GM19240 (cell line): ENCODE data around the gene OGG1.
A peak's percentile ranks its signal among the peaks of the same experiment; 100 is the strongest.
"Not testable (repeated sequence)": the region's sequence is repeated elsewhere in the genome, so short reads cannot be mapped to it uniquely, and the experiment has no call there.

Experiments
- DNase-seq: peaks from one replicate; pipeline ENCODE4 v3.0.0; 2011; ENCODE audit warnings: low spot score; ENCODE audit not compliant: insufficient read length

The OGG1 gene

DNA sequence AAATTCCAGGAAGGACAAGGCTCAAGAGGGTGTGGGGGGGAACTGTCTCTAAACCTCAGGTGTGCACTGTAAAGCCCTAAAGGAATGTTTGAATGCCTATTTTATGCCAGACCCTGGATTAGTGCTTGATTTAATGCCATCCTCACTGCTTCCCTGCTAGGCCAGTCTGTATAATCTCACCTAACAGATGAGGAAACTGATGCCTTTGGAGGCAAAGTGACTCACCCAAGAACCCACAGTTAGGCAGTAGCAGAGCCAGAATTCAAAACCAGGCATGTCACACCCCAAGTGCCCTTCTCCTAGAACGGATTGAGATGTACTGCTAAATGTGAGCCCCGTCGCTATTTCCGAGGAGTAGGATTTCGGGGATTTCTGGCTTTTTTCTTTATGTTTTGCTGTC, 12.2 kb downstream of the OGG1 start:
- DNase-seq, result no peak

DNA sequence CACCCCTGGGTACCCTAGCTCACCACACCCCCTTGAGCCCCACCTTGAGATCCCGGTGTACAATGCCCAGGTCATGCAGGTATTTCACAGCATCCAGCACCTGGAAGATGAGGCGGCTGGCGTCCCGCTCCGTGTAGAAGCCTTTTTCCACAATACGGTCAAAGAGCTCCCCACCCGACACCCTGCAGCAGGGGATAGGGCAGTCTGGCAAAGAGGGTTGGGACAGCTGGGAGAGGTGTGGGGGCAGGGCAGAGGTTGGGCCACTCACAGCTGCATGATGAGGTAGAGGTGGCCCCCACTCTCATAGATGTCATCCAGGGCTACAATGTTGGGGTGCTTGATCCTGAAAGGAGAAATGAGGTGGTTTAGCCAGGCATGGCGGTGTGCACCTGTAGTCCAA, 13.1 kb downstream of the OGG1 start:
- DNase-seq, result no peak

DNA sequence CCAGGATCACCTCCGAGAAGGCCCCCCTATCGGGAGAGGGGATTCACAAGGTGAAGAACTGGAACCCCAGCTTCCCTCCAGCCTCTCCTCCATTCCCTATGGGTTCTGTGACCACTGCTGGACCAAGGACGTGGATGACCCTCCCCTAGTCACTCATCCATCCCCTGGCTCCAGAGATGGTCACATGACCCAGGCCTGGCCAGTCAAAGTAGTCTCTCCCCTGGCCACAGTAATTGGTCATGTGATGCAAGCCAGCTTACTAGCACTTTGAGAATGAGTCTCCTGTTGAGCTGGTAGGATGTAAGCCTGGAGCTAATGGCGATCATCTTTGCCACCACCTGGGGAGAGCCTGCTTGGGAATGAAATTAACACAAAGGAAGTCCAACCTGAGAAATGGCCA, 16.1 kb downstream of the OGG1 start:
- no peak for DNase-seq

DNA sequence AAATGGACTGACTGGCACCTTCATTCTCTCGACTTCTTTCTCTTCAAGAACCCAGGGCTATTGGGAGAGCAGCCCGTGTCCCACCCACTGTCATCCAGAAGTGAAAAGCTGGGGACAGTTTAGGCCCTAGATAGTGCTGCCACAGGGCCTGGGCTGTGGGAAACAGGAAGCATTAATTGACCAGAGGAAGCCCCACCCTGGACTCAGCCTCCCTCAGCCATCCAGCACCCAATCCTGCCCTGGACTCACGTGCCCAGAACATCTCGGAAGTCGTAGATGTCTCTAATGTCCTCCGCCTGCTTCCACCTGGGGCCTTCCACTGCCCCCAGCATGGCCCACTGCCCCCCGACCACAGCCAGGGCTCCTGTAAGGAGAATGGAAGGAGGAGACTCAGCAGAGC, 17.7 kb downstream of the OGG1 start:
- no peak for DNase-seq

DNA sequence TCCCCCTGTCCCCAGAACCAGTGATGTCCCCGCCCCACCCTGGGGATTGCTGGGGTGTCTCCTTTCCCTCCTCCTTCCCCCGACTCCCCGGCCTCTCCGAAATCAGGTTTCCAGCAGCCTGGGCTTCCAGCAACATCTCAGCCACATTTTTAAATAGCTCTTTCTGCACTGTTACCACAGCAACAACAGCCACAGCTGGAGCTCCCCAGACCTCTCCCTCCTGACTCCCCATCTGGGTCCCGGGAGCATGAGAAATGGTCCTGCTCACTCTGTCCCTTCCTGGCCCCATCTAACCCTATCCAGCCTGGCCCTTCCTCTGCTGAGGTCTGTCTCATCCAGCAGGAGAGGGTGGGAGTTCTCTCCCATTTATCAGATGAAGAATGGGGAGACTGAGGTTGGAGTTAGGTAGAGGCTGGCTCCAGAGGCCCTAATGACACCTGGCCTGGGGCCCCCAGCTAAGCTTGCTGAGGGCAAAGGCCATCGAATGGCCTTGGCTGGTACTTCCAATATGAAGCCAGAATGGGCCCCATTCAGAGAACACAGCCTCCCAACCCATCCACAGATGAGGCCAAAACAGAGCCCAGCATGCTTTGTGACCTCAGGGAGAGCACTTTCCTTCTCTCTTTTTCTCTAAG, 18.5 kb downstream of the OGG1 start:
- DNase-seq, result no peak

DNA sequence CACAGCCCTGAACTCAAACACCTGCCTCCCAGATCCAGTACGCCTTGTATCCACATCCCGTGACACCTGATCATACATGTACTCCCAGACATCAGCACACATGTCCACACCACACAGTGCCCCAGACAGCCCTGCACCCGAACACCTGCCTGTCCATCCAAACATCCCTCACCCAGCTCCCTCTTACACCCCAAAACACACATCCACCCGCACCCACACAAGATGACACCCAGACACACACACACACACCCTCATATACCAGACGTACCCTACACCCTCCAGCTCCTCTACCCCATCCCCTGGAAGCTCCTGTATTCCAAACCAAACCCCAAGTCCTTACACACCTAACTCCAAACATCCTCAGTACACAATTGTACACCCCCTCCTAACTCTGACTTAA, 19.3 kb downstream of the OGG1 start:
- no peak for DNase-seq

DNA sequence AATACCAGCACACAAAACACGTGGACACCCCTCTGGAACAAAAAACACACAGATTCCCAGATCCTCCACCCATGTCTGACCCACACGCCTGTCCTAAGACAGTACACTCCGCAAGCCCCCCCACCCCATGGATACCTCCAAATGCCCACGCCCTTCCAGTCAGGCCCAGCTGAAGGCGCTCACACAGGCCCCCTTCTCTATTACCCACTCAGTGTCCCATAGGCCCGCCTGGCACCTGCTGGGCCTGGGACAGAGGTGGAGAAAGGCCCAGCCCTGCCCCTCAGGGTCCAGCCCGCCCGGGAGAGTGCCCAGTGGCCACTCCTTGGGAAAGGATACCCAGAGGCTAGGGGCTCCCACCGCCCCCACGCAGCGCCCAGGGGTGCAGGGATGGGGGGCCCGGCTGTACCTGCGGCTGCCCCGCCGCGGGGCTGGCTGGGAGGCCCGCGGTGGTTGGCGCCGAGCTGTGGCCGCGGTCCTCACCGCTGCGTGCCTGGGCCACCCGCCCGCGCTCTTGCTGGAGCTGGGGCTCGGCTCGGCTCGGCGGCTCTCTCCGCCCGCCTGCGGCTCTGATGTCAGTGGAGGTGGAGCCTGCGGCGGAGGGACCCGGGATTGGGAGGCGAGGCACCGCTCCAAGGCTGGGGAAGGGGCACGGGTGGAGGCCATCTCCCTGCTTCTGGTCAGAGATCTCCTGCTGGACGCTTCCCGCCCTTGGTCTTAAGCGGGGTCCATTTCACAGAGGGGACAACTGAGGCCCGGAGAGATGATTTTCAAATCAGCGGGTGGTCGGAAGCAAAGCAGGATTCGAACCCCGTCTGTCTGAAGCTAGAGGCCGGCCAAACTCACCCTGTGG, 19.9 kb downstream of the OGG1 start, which contains the start of gene CAMK1:
CAMK1 (minus strand) TSS at position 522 of the 850 bp plus-strand sequence. CDS start 2,198 bp downstream, outside the sequence.
- peak; percentile 47 for DNase-seq

DNA sequence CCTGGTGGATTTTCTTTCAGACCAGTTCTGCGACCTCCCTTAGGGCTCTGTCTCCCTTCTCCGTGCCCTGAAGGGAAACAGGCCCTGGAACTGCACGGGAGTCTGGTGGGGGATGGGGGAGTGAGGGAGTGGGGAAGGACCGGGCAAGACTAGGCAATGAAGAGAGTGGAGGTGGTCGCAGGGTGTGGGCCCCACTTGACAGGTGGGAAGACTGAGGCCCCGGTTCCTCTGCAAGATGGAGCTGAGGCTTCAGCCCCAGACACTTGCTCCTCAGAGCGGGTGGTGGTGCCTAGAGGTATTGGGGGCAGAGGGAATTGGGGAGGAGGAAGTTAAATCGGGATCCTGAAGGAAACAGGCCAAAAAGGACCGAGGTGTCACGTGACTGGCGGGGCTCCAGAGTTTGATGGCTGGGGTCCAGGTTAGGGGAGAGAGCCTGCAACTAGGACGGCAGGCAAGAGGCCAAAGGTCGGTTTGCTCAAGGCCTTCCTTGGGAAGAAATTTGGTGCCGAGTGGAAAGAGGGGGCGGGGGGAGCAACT, 20.6 kb downstream of the OGG1 start:
- DNase-seq, result no peak

DNA sequence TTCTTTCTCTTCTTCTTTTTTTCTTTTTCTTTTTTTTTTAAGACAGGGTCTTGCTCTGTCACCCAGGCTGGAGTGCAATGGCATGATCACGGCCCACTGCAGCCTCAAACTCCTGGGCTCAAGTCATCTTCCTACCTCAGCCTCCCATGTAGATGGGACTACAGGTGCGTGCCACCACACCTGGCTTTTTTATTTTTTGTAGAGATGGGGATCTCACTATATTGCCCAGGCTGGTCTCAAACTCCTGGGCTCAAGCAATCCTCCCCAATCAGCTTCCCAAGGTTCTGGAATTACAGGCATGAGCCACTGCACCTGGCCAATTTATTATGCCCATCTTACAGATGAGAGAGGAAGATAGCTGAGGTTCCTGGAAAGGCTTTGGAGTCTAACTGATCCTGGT, 21.3 kb downstream of the OGG1 start:
- not testable (repeated sequence) for DNase-seq

DNA sequence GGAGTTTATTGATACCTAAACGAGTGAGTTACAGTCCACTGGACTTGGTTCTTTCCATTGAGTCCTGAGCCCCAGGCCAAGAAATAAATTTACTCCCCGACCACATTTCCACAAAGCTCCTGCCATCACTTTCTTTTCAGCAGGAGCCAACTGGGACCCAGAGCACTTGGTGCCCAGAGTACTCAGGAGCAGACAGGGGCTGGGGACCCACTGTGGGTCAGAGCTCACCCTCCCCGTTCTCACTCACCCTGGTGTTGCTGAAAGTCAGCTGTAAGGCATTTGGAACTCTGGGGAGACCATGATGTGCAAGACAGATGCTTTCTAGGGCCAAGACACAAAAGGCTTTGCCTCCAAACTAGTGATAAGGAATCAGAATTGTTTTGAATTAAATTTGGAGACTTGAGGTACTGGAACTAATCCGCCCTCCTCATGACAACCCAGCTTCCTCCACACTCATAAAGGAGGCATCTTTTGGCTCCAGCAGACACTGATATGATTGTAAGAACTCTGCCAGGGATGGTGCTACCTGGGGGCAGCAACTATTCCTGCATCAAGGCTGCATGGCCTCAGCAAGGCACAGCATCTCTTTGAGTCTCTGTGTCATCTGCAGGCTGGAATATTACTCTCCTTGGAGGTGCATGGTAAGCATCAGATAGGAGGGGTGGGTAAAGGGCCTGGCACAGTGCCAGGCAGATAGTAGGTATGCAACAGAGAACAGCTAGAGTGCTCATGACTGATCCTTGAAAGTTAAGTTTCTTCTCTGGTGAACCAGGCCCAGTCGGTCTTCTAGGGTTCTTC, 27.3 kb downstream of the OGG1 start:
- DNase-seq, result no peak

DNA sequence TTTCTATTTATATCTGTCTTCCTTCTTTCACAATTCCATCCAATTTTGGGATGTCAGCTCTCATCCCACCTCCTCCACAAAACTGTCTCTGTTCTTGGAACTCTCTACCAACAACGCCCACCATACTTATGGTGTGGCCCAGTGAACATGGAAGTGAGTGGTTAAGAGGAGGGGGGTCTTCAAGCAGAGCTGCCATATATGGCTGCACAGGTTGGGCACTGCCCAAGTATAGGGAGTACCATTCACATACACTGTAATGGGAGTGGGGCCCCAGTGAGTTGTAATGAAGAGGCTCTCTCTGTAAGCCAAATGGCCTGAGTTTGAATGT, 27.9 kb downstream of the OGG1 start:
- DNase-seq, result no peak

DNA sequence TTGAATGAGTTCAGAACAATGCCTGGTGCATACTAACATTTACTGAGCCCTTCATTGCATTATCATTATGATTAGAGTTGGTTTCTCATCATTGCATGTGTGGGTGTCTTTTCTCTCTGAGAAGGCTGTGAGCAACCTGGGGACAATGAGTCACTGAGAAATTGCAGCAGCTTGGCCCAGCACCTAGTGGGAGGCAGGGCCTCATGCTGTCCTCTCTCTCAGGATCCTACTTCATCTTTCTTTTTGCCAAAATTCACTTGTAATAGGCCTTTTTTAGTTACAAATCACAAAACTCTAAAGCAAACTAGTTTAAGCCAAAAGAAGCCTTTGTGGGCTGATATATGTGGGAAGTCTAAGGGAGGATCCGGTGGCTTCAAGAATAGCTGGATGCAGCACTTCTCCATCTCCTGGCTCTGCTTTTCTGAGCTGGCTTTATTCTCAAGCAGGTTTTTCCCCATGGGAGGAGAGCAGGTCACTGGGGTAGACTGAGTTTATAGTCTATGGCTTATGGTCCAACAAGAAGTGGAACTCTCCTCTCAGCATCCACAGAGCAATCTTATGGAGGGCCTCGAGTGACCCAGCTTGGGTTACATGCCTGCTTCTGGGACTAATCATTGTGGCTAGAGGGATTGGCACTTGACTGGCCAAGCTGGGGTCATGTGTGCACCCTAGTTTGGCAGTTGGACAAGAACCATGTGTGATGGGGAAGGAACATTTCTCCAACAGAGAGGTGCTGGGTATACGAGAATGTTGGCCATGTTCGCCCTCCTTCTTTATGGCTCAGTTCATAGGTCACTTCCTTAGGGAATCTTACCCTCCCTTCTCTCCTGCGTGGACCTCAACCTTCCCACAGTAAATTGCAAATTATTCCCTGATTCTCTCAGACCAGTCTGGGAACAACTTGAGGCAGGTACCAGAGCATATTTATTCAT, 28.7 kb downstream of the OGG1 start:
- no peak for DNase-seq

DNA sequence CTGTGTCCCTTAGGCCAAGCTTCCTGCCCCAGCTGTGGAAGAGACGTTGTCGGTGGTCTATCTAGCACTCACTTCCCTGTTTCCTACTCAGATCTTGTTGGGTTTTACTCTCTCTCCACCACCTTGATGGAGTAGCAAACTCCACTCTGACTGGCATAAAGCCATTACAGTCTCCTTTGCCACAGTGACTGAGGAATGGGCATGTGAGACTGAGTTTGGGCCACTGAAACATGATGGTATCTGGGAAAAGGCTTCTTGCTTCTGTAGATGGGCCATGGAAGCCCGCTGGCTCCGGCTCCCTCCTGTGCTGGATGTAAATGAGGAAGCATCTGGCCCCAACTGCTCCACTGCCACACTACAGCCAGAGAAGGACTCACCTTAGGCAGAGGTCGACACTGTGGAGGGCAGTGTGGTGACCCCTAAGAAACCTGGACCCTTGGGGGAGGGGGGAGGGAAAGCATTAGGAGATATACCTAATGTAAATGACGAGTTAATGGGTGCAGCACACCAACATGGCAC, 29.4 kb downstream of the OGG1 start:
- DNase-seq, result no peak

DNA sequence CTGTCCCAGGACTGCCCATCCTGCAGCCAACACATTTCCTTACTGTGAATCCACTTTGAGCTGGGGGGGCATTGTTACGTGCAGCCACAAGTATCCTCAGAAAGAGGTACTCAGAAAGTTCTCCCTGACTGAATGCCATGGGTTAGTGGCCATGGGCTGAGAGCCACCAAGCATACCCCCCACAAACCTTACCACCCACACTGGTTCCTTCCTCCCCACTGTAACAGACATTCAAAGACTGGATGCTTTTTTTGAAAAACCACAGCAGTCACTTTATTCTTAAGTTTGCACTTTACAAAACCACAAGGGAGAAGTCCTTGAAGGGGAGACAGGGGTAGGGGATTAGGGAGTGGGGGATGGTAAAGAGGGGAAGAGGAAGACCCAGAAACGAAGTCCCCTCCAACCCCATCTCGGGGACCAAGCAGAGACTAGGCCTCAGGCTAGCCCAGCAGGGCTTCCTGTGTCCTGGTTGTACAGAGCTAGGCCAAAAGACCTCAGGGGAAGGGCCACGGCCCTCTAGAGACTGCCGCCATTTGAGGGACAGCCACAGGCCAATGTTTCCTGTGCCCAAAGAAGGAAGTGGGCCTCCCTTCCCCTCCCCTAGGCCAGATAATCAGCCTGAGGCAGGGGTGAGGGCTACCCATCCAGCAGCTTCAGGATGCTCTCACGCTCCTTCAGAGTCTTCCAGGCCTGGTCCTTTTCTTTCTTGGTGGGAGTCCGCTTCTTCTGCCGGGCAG, 30.1 kb downstream of the OGG1 start:
- no peak for DNase-seq

DNA sequence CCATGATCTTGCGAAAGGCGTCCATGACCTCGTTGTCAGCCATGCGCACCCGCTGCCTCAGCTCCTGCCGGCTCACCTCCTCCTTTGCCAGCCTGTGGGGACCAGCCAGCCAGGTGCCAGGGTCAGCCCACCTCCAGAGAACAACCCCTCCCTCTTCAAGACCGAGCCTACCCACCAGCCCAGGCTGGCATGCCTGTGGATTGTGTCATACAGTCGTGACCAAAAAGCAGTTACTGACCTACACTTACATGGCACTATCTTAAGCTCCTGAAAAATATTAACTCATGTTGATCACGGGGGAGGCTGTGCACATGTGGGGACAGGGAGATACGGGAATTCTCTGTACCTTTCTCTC, 30.7 kb downstream of the OGG1 start:
- no peak for DNase-seq

DNA sequence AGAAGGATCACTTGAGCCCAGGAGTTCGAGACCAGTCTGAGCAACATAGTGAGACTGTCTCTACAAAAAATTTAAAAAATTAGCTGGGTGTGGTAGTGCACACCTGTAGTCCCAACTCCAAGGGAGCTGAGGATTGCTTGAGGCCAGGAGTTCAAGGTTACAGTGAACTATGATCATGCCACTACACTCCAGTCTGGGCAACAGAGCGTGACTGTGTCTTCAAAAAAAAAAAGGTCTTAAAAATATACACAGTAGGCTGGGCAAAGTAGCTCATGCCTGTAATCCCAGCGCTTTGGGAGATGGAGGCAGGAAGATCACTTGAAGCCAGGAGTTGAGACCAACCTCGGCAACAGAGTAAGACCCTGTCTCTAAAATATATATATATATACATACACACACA, 31.2 kb downstream of the OGG1 start:
- no peak for DNase-seq

DNA sequence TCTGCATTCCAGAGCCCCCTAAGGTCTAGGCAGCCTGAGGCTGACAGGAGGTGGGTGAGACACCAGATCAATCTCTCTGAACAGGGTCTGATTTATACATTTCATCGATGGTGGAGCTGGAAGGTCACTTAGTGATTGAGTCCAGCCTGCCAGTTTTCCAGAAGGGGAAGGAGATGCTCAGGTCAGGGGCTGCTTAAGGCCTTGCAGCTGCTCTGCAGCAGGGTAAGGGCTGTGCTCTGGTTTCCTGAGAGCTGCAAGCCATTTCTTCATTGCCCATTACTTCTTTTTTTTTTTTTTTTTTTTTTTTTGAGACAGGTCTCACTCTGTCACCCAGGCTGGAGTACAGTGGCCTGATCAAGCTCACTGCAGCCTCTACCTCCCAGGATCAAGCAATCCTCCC, 31.8 kb downstream of the OGG1 start:
- DNase-seq, result no peak

DNA sequence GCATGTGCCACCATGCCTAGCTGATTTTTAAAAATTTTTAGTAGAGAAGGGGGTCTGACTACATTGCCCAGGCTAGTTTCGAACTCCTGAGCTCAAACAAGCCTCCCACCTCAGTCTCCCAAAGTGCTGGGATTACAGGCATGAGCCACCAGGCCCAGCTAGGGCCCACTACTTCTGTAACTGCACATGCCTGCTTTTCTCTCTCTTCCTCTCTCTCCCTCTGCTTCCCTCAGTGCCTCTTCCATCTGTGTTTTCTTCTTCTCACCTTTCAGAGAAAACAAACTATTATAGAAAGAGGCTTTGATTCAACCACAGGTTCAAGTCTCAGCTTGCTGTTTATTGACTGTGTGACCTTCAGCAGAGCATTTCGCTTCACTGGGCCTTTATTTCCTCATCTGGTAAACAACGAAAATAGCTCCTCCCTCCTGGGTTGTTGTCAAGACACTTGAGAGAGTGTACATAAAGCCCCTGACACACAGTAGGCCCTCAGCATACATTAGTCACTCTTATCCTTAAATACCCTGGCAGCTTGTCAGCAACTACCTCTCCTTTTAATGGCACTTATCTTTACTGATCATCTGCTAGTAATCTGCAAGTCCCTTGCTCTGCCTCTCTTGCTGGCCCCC, 32.3 kb downstream of the OGG1 start:
- DNase-seq, result no peak

DNA sequence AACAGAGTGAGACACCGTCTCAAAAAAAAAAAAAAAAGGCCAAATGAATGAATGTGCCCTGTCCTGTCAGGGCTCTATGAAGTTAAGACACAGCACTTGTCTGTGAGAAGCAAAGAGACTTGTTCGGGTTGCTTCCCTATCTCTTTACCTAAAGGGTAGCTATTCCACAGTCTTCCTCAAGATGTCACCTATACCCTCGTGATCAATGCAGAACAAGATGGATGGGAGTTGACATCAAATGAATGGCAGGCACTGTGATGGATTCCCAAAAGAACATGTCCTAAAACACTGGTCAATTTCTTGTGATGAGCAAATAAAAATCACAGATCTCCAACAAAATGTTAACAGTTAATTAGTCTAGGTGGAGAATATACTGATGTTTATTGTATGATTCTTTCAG, 33.0 kb downstream of the OGG1 start:
- no peak for DNase-seq

DNA sequence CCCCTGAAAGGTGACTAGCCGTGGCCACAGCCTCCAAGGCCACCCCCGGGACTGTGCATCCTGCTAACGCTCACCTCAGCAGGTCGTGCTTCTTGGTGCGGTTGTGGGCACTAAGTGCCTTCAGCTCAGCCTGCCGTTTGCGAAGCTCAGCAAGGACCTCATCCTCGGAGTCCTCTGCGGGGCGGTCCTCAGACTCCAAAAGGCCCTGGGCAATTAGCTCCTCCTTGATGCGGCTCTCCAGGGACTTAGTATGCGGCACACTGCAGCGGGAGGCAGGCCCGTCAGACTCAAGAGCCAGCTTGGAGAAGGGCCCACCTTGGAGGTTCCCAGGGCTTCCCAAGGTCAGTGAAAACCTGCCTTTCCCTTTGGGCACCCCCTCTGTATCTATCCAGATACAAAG, 34.2 kb downstream of the OGG1 start:
- DNase-seq, result no peak
